Right renal pelvis (tissue), 4 donors: ENCODE data around the gene SLC19A1. TPM values are rescaled to one million over a fixed set of nuclear protein-coding genes. Genes with fewer than 3 reads are reported as not detected.
A peak's percentile ranks its signal among the peaks of the same experiment; 100 is the strongest.

ENCODE experiments used
- DNase-seq, 4 donors: peaks; one replicate each; pipeline ENCODE4 v3.0.0-alpha.2; 2013; ENCODE audit warnings: low read depth in 4 of 4, low spot score in 3 of 4, missing footprints in 1 of 4
- polyA plus RNA-seq, 4 donors: library from polyadenylated mRNA; unstranded; fragments of 120-200 nt; gene quantifications; one replicate each; pipeline ENCODE4 v1.2.1, GENCODE V29; 2013; ENCODE audit not compliant: insufficient read length in 4 of 4

The SLC19A1 gene
- polyA plus RNA-seq, 4 donors, result 38.0 to 66.1 (median 60.4) TPM

- DNase-seq, result no peak
Measured at GRCh38 chr21:45559216-45560105, 17.2 kb upstream of the SLC19A1 start.

- DNase-seq, result no peak
Measured at GRCh38 chr21:45558044-45558721, 15.9 kb upstream of the SLC19A1 start.

- no peak for DNase-seq
Measured at GRCh38 chr21:45557616-45558043, 15.4 kb upstream of the SLC19A1 start.

DNA sequence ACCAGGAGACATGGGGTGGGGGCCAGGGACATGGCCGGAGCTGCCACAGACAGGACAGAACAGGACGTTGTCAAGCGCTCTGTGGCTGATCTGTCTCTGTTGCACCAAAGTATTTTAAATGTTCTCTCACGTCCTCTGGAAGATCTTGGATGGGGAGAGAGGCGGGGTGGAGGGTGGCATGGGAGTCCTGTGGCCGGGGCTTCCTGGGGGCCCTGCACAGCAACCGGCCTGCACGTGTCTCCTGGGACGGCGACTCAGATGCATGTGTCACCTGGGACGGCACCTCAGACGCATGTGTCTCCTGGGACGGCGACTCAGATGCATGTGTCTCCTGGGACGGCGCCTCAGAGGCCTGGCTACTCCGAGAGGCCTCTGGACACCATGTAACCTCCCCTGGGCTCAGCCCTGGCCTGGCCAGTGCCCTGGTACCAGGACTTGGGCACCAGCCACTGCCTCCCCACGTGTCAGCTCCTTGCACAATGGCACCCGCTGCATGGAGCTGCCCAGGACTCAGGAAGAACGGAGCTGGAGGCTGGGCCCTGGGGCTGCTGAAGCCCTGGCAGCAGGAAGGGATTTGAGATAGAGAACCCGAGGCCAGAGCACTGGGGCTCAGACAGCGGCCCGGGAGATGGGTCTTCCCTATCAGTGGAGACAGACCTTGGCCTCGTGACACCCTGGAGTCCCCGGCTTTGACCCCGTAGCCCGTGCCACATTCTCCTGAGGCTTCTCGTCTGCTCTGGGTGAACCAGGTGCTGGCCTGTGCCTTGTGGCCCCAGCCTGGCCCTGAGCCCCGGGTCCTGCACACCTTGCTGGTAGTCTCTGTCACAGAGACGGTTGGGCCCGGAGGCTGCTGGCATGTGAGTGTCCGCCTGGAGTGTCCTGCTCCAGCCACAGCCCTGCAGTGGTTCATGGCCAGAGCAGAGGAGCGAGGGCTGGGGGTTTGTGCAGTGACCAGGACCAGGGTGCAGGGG lies 14.7 kb upstream of the SLC19A1 start:
- no peak for DNase-seq

GRCh38 chr21:45556302-45556644 lies 14.0 kb upstream of the SLC19A1 start:
- no peak for DNase-seq

GRCh38 chr21:45555557-45556301 lies 13.5 kb upstream of the SLC19A1 start:
- peak; percentile 74 to 86 (median 81) for DNase-seq

GRCh38 chr21:45555251-45555556 lies 13.0 kb upstream of the SLC19A1 start:
- no peak for DNase-seq

GRCh38 chr21:45554477-45555175 lies 12.4 kb upstream of the SLC19A1 start:
- peak in 3 of 4 donors; percentile 67 to 80 (median 67) for DNase-seq

DNA sequence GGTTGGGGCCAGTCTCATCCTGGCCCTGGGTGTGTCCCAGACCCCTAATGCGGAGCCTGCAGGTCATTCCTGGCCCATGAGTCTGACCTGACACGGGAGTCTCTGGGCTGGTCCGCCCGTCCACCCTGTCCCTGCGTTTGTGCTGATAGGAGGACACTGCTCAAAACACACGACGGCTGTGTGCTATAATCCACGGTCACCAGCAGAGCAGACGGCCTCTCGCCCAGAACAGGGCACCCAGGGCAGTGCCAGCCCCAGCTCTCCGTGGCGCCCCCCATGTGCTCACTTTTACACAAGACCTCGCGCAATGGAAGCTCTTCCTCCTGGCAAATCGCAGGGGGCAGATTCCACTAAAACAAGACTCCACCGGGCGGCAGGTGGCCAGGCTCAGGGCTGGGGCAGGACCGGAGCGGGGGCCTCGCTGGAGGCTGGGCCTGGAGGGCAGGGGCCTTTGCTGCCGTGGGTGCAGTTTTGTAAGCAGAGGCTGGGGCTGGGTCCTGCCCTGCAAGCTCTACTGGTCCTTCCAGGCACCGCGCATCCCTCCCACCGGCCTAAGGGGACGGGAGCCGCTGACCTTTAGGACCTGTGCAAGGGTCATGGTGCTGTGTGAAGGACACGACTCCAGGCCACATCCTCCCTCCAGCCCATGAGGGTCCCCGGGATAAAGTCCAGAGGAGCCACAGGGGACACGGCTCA lies 10.6 kb upstream of the SLC19A1 start:
- DNase-seq, result no peak

DNA sequence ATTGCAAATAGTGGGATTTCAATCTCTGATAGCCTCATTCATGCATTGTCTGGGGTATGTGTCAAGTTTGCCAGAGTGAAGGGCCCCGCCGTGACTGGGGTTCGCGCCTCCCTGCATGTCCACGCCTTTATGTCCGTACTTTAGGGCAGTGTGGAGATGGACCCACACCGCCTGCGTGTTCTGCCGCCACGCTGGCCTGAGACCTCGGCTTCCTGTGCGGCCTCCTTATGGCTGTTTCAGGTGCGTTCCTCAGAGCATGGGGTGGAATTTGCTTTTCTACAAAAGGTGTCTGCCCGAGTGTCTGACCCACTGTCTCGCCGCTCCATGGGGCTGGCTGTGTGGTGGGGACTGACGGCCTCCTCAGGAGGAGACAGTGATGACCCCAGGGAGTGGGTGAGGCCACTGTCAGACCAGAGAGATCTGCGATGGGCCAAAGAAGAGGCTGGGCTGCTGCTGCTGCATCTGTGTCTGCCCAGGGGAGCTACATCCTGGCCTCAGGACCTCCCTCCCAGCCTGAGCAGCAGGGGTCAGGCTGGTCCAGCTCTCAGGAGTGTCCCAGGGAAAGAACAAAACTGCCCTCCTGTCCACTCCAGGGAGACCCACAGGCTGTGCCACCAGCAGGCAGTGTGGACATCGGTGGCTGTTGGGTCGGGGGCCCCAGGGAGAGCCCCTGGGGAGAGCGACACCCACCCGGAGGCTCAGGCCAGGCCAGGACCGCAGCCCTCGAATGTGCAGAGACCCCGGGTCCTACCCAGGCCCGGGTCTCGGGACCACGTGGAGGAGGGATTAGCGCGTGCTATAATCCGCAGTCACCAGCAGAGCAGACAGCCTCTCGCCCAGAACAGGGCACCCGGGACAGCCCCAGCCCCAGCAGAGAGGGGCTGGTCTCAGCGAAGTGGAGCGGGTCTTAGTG lies 9.8 kb upstream of the SLC19A1 start:
- DNase-seq, result no peak

- no peak for DNase-seq
Measured at GRCh38 chr21:45551316-45551715, 9.1 kb upstream of the SLC19A1 start.

DNA sequence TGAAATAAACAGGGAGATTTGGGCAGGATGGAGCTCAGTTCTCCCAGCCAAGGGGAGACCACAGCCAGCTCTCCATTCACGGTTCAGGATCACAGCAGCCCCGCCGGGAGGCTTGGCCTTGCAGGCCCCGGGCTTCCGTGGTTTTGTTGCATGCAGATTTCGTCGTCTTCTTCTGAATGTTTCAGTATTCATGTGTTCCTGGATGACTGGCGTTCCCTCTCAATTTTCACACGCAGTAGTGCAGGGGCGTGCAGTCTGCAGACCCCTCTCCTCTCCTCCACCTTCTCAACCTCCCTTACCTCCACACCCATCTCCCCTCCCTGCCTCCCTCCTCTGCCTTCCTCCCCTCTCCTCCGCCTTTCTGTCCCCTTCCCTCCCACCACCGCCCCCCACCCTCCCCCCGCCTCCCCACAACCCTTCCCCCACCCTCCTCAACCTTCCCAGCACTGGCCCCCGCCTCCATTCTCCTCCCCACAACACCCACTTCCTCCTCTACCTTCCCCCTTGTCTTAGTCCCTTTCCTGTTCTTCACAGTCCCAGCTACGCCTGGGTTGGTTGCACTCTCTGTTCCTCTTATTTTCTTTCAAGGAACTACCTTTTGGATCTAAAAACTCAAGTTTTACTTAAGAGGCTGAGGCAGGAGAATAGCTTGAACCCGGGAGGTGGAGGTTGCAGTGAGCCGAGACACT lies 8.4 kb upstream of the SLC19A1 start:
- DNase-seq, result no peak

DNA sequence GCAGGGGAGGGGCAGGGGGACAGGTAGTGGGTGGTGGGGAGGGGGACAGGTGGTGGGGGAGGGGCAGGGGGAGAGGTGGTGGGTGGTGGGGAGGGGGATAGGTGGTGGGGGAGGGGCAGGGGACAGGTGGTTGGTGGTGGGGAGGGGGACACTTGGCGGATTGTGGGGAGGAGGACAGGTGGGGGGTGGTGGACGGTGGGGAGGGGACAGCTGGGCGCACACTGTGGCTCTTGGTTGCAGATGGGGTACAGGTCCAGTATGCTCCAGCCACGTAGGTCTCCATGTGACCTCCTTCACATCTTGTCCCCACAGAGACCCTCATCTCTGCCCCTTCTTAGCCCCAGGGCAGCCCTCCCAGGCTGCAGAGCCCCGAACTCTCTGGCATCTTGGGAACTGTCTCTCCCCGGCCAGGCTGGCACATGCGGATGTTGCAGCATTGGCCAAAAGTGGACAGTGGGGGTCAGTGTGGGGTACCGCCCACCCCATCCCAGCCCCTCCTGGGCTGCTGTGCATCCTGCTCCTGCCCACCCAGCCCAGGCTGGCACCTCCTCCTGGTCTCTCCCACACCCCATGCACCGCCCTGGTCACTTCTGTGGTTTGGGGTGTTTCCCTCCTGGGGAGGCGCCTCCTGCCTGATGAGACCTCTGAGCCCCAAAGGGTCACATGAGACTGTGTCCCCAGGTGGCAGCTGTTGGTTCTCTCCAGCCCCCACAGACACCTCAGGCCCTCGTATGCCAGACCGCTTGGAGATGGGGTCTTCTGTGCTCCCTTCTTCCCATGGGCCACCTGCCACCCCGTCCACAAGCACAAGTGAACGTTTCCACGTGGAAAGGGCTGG lies 7.6 kb upstream of the SLC19A1 start:
- no peak for DNase-seq

DNA sequence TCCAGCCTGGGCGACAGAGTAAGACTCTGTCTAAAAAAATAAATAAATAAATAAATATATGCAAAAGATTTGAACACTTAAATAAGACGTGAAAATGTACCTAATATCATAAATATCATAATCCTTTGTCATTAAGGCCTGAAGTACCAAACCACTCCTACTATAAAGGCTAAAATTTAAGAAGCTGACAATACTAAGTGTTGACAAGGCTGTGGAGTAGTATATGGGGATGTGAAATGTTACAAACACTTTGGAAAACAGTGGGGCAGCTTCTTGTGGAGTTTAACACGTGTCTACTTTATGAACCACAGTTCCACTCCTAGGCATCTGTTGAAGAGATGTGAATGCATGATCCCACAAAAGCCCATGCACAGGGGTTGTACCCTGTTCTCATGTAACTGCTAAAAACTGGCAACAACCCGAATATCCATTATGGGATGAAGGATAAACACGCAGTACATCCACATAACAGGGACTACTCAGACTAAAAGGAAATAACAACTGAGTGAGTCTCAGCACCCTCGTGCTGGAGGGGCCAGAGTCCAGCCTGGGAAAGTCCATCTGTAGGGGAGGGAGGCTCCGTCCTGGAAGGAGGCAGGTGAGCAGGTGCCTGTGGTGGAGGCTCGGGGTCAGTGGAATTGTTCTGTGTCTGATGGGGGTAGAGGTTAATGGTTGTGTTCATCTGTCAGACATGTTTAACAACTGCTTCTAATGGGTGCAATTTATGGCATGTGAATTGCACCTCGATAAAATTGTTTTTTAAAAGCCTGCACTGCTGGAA lies 6.7 kb upstream of the SLC19A1 start:
- DNase-seq, result no peak

GRCh38 chr21:45547545-45547900 lies 5.3 kb upstream of the SLC19A1 start:
- DNase-seq, result no peak
